Measurements from ENCODE around the gene JAKMIP2.
"Not testable (repeated sequence)": the region's sequence is repeated elsewhere in the genome, so short reads cannot be mapped to it uniquely, and the experiment has no call there.

Gene JAKMIP2

DNA sequence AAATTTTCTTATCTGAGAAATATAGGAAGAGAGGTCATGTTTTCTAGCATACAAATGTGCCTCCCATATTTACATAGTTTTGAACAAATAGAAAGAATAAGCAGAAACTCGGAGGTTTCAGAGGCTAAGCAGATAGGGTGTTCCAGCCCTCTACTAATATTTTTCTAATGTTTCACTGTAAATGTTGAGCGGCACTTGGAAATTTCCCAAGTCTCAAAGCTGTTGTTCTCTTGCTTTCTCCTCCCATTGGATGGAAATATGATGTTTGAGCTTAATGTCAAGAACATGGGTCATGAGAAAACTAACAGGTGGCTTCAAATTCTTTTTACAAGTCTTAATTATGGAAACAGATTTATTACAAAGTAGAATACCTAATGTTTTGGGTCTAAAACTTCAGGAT is 43.8 kb upstream of the JAKMIP2 start:
- peaks cover 22% of the 10 kb centered on the region for H3K27me3 ChIP-seq (ENCODE audit: control insufficient read depth, low read length)
- H3K4me2 ChIP-seq (ENCODE audit: low read length): no peak overlapping the region
- H3K9me3 ChIP-seq (ENCODE audit: control insufficient read depth, insufficient read depth, low read length): no peaks in the 10 kb centered on the region
- TF ChIP-seq EZH2phosphoT487 (IDR thresholded peaks at IDR 0.05; ENCODE audit: borderline replicate concordance, low read length): no peak
- TF ChIP-seq, protein P1, sequence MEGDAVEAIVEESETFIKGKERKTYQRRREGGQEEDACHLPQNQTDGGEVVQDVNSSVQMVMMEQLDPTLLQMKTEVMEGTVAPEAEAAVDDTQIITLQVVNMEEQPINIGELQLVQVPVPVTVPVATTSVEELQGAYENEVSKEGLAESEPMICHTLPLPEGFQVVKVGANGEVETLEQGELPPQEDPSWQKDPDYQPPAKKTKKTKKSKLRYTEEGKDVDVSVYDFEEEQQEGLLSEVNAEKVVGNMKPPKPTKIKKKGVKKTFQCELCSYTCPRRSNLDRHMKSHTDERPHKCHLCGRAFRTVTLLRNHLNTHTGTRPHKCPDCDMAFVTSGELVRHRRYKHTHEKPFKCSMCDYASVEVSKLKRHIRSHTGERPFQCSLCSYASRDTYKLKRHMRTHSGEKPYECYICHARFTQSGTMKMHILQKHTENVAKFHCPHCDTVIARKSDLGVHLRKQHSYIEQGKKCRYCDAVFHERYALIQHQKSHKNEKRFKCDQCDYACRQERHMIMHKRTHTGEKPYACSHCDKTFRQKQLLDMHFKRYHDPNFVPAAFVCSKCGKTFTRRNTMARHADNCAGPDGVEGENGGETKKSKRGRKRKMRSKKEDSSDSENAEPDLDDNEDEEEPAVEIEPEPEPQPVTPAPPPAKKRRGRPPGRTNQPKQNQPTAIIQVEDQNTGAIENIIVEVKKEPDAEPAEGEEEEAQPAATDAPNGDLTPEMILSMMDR (IDR thresholded peaks at IDR 0.05; ENCODE audit: low read depth, low read length, poor library complexity, severe bottlenecking): no peak
- no peaks in the 10 kb centered on the region for H3K79me2 ChIP-seq (ENCODE audit: control insufficient read depth, low read length)
- H3K9me2 ChIP-seq (replicated peaks; ENCODE audit: control insufficient read depth, low read length): no peaks in the 10 kb centered on the region; the same call in 1 of the 2 replicates
- H3F3A ChIP-seq (ENCODE audit: control insufficient read depth, insufficient read depth): no peaks in the 10 kb centered on the region
- H3K4me1 ChIP-seq (ENCODE audit: control insufficient read depth, low read length): peaks cover 4% of the 10 kb centered on the region
- H3K27ac ChIP-seq (ENCODE audit: low read depth, low read length): no peak overlapping the region
- H4K20me1 ChIP-seq (ENCODE audit: control insufficient read depth, insufficient read depth, low read depth, low read length): no peaks in the 10 kb centered on the region
- H3K4me3 ChIP-seq (ENCODE audit: low read length): no peak overlapping the region
- no peaks in the 10 kb centered on the region for H3K36me3 ChIP-seq (ENCODE audit: control insufficient read depth, low read length)

DNA sequence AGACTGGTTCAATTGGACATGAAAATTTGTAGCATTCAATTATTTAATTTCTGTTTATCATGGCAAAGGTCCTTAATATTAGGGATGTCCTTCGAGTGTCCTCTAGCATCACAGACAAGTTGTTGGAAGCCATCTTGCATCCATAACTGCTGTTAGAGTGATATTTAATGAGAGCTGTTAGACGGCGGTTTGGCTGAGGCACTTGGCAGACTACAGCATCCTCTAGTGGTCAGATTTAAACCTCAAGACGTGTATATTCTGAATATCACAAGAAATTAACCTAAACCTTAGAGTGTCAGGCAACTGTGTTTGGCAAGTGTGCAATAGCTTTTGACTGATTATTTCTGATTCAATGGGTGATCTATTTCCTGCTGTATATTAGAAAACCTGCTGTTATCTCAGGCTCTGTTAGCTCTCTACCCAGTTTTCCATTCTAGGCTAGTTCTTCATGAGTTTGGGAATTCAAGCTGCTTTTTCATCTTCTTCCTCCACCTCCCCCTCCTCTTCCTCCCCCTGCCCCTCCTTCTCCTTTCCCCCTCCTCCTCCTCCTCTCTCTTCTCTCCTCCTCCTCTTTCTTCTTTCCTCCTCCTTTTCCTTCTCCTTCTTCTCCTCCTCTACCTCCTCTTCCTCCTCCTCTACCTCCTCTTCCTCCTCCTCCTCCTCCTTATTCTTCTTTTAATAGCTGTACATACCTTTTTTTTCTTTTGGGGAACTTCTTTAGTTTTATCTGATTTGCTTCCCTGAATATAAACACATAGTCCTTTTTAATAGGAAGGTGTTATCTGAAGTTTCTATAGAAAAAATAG is 40.4 kb upstream of the JAKMIP2 start:
- no peaks in the 10 kb centered on the region for H3K36me3 ChIP-seq (ENCODE audit: control insufficient read depth, low read length)
- TF ChIP-seq EZH2phosphoT487 (IDR thresholded peaks at IDR 0.05; ENCODE audit: borderline replicate concordance, low read length): no peak
- TF ChIP-seq, protein P1 (IDR thresholded peaks at IDR 0.05; ENCODE audit: low read depth, low read length, poor library complexity, severe bottlenecking): peak; percentile 93
- no peaks in the 10 kb centered on the region for H3K9me3 ChIP-seq (ENCODE audit: control insufficient read depth, insufficient read depth, low read length)
- H4K20me1 ChIP-seq (ENCODE audit: control insufficient read depth, insufficient read depth, low read depth, low read length): no peaks in the 10 kb centered on the region
- H3K4me2 ChIP-seq (ENCODE audit: low read length): 0 out of 2 replicates have a peak overlapping the region, but pooled peaks have one; percentile 23
- H3K27me3 ChIP-seq (ENCODE audit: control insufficient read depth, low read length): peaks cover 10% of the 10 kb centered on the region; the same call in 1 of the 2 replicates
- peaks cover 16% of the 10 kb centered on the region for H3K4me1 ChIP-seq (ENCODE audit: control insufficient read depth, low read length)
- H3K27ac ChIP-seq (ENCODE audit: low read depth, low read length): no peak overlapping the region
- H3K79me2 ChIP-seq (ENCODE audit: control insufficient read depth, low read length): no peaks in the 10 kb centered on the region
- H3K4me3 ChIP-seq (ENCODE audit: low read length): no peak overlapping the region
- H3K9me2 ChIP-seq (replicated peaks; ENCODE audit: control insufficient read depth, low read length): no peaks in the 10 kb centered on the region
- no peaks in the 10 kb centered on the region for H3F3A ChIP-seq (ENCODE audit: control insufficient read depth, insufficient read depth)

DNA sequence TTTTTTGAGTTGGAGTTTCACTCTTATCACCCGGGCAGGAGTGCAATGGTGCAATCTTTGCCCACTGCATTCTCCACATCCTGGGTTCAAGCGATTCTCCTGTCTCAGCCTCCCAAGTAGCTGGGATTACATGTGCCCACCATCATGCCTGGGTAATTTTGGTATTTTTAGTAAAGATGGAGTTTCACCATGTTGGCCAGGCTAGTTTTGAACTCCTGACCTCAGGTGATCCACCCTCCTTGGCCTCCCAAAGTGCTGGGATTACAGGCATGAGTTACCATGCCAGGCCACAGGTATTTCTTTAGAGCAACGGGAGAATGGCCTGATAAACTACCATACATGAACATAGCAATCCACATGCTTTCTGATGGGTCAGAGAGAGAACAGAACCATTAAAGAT is 39.7 kb upstream of the JAKMIP2 start:
- H4K20me1 ChIP-seq (ENCODE audit: control insufficient read depth, insufficient read depth, low read depth, low read length); H3K27me3 ChIP-seq (ENCODE audit: control insufficient read depth, low read length); H3K4me3 ChIP-seq (ENCODE audit: low read length); H3F3A ChIP-seq (ENCODE audit: control insufficient read depth, insufficient read depth); H3K9me3 ChIP-seq (ENCODE audit: control insufficient read depth, insufficient read depth, low read length); H3K27ac ChIP-seq (ENCODE audit: low read depth, low read length); H3K9me2 ChIP-seq (replicated peaks; ENCODE audit: control insufficient read depth, low read length); H3K36me3 ChIP-seq (ENCODE audit: control insufficient read depth, low read length); H3K79me2 ChIP-seq (ENCODE audit: control insufficient read depth, low read length): not testable (repeated sequence)
- H3K4me1 ChIP-seq (ENCODE audit: control insufficient read depth, low read length): peaks cover 16% of the 10 kb centered on the region
- H3K4me2 ChIP-seq (ENCODE audit: low read length): 0 out of 2 replicates have a peak overlapping the region, but pooled peaks have one; percentile 23

DNA sequence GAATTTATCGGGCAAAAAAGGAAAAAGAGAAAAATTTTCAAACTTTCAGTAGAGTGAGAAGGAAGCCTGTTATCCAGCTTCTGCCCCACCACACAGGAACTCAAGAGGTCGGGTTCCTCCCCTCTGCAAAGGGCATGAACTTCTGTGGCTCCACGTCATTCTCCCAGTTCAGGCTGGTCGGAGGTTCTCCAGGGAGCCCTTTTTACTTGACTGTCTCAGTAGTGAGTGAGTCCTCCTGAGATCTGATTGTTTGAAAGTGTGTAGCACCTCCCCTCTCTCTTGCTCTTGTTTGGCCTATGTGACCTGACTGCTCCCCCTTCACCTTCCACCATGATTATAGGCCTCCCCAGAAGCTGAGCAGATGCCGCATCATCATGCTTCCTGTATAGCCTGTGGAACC is 39.2 kb upstream of the JAKMIP2 start:
- no peaks in the 10 kb centered on the region for H3F3A ChIP-seq (ENCODE audit: control insufficient read depth, insufficient read depth)
- H3K79me2 ChIP-seq (ENCODE audit: control insufficient read depth, low read length): no peaks in the 10 kb centered on the region
- H3K4me3 ChIP-seq (ENCODE audit: low read length): no peak overlapping the region
- no peak overlapping the region for H3K4me2 ChIP-seq (ENCODE audit: low read length)
- TF ChIP-seq, protein P1 (IDR thresholded peaks at IDR 0.05; ENCODE audit: low read depth, low read length, poor library complexity, severe bottlenecking): no peak
- no peak for TF ChIP-seq EZH2phosphoT487 (IDR thresholded peaks at IDR 0.05; ENCODE audit: borderline replicate concordance, low read length)
- H3K4me1 ChIP-seq (ENCODE audit: control insufficient read depth, low read length): peaks cover 16% of the 10 kb centered on the region
- H3K9me3 ChIP-seq (ENCODE audit: control insufficient read depth, insufficient read depth, low read length): no peaks in the 10 kb centered on the region
- H4K20me1 ChIP-seq (ENCODE audit: control insufficient read depth, insufficient read depth, low read depth, low read length): no peaks in the 10 kb centered on the region
- H3K36me3 ChIP-seq (ENCODE audit: control insufficient read depth, low read length): no peaks in the 10 kb centered on the region
- H3K27ac ChIP-seq (ENCODE audit: low read depth, low read length): no peak overlapping the region
- H3K27me3 ChIP-seq (ENCODE audit: control insufficient read depth, low read length): peaks cover 7% of the 10 kb centered on the region; the same call in 1 of the 2 replicates
- no peaks in the 10 kb centered on the region for H3K9me2 ChIP-seq (replicated peaks; ENCODE audit: control insufficient read depth, low read length)

All from DOHH2 (cell line).